ENCODE measurements around the gene SPESP1. TPM values are rescaled to one million over a fixed set of nuclear protein-coding genes. Genes with fewer than 3 reads are reported as not detected.

The SPESP1 gene
- polyA plus RNA-seq, 1 donor from 2014 or later = not detected

- Histone ChIP-seq H3K9me2 (ENCODE audit: insufficient read depth, low read length) (no peaks in the 10 kb centered on the region), H4K20me1 (ENCODE audit: insufficient read depth) (no peaks in the 10 kb centered on the region), H3F3A (ENCODE audit: insufficient read depth, low read length, poor library complexity, severe bottlenecking) (no peaks in the 10 kb centered on the region), H3K27me3 (ENCODE audit: insufficient read depth, low read depth, low read length) (no peaks in the 10 kb centered on the region), H3K9ac (ENCODE audit: low read length) (no peak overlapping the region), H3K9me3 (ENCODE audit: low read length) (no peaks in the 10 kb centered on the region), H3K27ac (ENCODE audit: low read length) (no peak overlapping the region), H3K36me3 (ENCODE audit: insufficient read depth, low read length) (no peaks in the 10 kb centered on the region), H2AFZ (ENCODE audit: low read depth, low read length) (no peak overlapping the region), H3K4me2 (ENCODE audit: low read length) (no peak overlapping the region), H3K4me3 (ENCODE audit: low read length) (no peak overlapping the region), H3K79me2 (replicated peaks; ENCODE audit: insufficient read depth, low read length) (no peaks in the 10 kb centered on the region)
- TF ChIP-seq, protein P1, sequence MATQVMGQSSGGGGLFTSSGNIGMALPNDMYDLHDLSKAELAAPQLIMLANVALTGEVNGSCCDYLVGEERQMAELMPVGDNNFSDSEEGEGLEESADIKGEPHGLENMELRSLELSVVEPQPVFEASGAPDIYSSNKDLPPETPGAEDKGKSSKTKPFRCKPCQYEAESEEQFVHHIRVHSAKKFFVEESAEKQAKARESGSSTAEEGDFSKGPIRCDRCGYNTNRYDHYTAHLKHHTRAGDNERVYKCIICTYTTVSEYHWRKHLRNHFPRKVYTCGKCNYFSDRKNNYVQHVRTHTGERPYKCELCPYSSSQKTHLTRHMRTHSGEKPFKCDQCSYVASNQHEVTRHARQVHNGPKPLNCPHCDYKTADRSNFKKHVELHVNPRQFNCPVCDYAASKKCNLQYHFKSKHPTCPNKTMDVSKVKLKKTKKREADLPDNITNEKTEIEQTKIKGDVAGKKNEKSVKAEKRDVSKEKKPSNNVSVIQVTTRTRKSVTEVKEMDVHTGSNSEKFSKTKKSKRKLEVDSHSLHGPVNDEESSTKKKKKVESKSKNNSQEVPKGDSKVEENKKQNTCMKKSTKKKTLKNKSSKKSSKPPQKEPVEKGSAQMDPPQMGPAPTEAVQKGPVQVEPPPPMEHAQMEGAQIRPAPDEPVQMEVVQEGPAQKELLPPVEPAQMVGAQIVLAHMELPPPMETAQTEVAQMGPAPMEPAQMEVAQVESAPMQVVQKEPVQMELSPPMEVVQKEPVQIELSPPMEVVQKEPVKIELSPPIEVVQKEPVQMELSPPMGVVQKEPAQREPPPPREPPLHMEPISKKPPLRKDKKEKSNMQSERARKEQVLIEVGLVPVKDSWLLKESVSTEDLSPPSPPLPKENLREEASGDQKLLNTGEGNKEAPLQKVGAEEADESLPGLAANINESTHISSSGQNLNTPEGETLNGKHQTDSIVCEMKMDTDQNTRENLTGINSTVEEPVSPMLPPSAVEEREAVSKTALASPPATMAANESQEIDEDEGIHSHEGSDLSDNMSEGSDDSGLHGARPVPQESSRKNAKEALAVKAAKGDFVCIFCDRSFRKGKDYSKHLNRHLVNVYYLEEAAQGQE (IDR thresholded peaks at IDR 0.05; ENCODE audit: borderline replicate concordance) = no peak
- TF ChIP-seq EZH2 (IDR thresholded peaks at IDR 0.05; ENCODE audit: borderline replicate concordance, insufficient read depth, low read length, poor library complexity, severe bottlenecking) = no peak
- no peak for TF ChIP-seq SMC3 (conservative IDR thresholded peaks at IDR 0.05; ENCODE audit: poor library complexity)
- no peak for TF ChIP-seq EP300 (conservative IDR thresholded peaks at IDR 0.05; ENCODE audit: poor library complexity, severe bottlenecking)
- no peak for TF ChIP-seq RAD21 (conservative IDR thresholded peaks at IDR 0.05)
- no peak for TF ChIP-seq POLR2AphosphoS5 (IDR thresholded peaks at IDR 0.05)
- no peak for TF ChIP-seq TAF1 (IDR thresholded peaks at IDR 0.05; ENCODE audit: low read depth)
- no peak for TF ChIP-seq MXI1 (conservative IDR thresholded peaks at IDR 0.05; ENCODE audit: poor library complexity, severe bottlenecking)
- no peak for TF ChIP-seq CTCF (IDR thresholded peaks at IDR 0.05; ENCODE audit: poor library complexity, severe bottlenecking)
These were observed 61.4 kb downstream of the SPESP1 start for GRCh38 chr15:68991723-68992122.

GRCh38 chr15:68992696-68993095 is 62.4 kb downstream of the SPESP1 start:
- H3K36me3 ChIP-seq (ENCODE audit: insufficient read depth, low read length) = no peaks in the 10 kb centered on the region
- TF ChIP-seq EZH2 (IDR thresholded peaks at IDR 0.05; ENCODE audit: borderline replicate concordance, insufficient read depth, low read length, poor library complexity, severe bottlenecking) (no peak), POLR2AphosphoS5 (IDR thresholded peaks at IDR 0.05) (no peak), TAF1 (IDR thresholded peaks at IDR 0.05; ENCODE audit: low read depth) (no peak), RAD21 (conservative IDR thresholded peaks at IDR 0.05) (no peak), CTCF (IDR thresholded peaks at IDR 0.05; ENCODE audit: poor library complexity, severe bottlenecking) (no peak), MXI1 (conservative IDR thresholded peaks at IDR 0.05; ENCODE audit: poor library complexity, severe bottlenecking) (no peak), EP300 (conservative IDR thresholded peaks at IDR 0.05; ENCODE audit: poor library complexity, severe bottlenecking) (no peak), SMC3 (conservative IDR thresholded peaks at IDR 0.05; ENCODE audit: poor library complexity) (no peak)
- TF ChIP-seq, protein P1 (IDR thresholded peaks at IDR 0.05; ENCODE audit: borderline replicate concordance) = no peak
- no peaks in the 10 kb centered on the region for H3K79me2 ChIP-seq (replicated peaks; ENCODE audit: insufficient read depth, low read length)
- H3K4me2 ChIP-seq (ENCODE audit: low read length) = no peak overlapping the region
- no peak overlapping the region for H3K9ac ChIP-seq (ENCODE audit: low read length)
- H3K9me2 ChIP-seq (ENCODE audit: insufficient read depth, low read length) = no peaks in the 10 kb centered on the region
- H3K27me3 ChIP-seq (ENCODE audit: insufficient read depth, low read depth, low read length) = no peaks in the 10 kb centered on the region
- H4K20me1 ChIP-seq (ENCODE audit: insufficient read depth) = no peaks in the 10 kb centered on the region
- no peaks in the 10 kb centered on the region for H3F3A ChIP-seq (ENCODE audit: insufficient read depth, low read length, poor library complexity, severe bottlenecking)
- H3K4me3 ChIP-seq (ENCODE audit: low read length) = no peak overlapping the region
- no peak overlapping the region for H3K27ac ChIP-seq (ENCODE audit: low read length)
- no peaks in the 10 kb centered on the region for H3K9me3 ChIP-seq (ENCODE audit: low read length)
- H2AFZ ChIP-seq (ENCODE audit: low read depth, low read length) = no peak overlapping the region

All from neural cell (in vitro differentiated cells).